Germinal center (tissue), 1 donor: ENCODE data around the gene AP4B1.
"Not testable (repeated sequence)": the region's sequence is repeated elsewhere in the genome, so short reads cannot be mapped to it uniquely, and the experiment has no call there.

Experiments
- DNase-seq: peaks from one replicate; pipeline ENCODE4 v3.0.0; 2012; ENCODE audit warnings: mixed read lengths, low spot score

Gene AP4B1

DNA sequence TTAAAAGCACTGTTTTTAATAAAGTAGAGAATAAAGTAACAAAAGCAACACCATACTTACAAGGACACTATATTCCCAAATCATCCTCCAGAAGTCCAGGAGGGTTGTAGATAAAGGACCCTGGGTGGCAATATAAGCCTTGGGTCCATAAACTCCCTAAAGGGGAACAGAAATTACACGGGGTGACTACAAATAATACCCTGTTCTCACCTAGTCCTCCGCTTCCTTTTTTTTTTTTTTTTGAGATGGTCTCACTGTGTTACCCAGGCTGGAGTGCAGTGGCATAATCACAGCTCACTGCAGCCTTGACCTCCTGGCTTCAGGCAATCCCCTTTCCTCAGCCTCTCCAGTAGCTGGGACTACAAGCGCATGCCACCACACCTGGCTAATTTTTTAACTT is 46.2 kb downstream of the AP4B1 start:
- DNase-seq = no peak

- DNase-seq = no peak
Measured at GRCh38 chr1:113857776-113858175, 46.8 kb downstream of the AP4B1 start.

DNA sequence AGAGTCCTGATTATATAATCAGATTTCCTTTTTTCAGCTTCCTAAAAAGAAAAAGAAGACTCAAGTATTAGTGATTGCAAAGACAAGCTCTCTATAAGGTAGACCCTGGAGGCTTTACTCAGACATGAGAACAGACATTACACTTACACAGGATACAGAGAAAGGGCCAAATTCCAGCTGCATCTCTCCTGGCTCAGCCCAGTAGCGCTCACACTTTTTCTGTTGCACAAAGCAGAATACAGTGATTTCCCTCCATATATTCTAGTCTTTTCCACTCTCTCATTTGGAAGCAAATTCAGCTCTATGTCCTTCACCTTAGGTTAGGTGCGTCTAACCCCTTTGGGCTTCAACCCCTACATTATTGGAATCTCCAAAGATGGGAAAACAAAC is 48.2 kb downstream of the AP4B1 start:
- DNase-seq = no peak

- no peak for DNase-seq
Measured at GRCh38 chr1:113855630-113856400, 48.8 kb downstream of the AP4B1 start.

DNA sequence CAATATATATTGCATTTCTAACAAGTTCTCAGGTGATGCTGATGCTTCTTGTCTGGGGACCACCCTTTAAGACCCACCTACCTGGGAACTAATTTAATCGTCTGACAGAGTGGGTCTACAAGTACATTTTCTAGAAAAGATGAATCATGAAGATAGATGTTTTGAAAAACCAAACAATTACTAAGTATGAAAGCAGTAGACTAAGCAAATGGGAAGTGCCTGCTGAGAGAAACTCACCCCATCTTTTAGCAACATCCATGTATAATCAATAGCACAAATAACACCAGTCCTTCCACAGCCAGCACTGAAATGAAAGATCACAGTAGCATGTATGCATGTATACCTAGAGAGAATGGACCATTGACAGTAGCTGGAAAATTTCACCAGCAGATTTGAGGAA is 50.4 kb downstream of the AP4B1 start:
- DNase-seq = no peak

- not testable (repeated sequence) for DNase-seq
Measured at GRCh38 chr1:113852694-113853093, 51.9 kb downstream of the AP4B1 start.

- no peak for DNase-seq
Measured at GRCh38 chr1:113850127-113850796, 54.3 kb downstream of the AP4B1 start.

DNA sequence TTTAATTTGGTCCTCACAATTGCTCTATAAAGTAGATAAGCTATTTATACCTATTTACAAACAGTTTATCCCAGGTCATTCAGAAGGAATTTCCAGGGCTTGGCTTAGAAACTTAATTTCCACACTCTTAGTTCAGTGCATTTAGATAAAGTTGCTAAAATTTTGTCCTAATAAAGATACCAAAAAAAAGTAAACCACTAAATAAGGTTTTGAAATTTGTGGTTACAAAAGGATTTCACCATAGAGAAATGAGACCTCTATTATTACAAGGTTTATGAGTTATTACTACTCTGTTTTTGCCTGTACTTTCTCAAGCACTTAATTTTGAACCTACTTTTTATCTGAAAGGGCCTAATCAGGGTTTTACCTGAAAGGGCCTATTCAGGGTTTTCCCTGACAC is 55.5 kb downstream of the AP4B1 start:
- no peak for DNase-seq

DNA sequence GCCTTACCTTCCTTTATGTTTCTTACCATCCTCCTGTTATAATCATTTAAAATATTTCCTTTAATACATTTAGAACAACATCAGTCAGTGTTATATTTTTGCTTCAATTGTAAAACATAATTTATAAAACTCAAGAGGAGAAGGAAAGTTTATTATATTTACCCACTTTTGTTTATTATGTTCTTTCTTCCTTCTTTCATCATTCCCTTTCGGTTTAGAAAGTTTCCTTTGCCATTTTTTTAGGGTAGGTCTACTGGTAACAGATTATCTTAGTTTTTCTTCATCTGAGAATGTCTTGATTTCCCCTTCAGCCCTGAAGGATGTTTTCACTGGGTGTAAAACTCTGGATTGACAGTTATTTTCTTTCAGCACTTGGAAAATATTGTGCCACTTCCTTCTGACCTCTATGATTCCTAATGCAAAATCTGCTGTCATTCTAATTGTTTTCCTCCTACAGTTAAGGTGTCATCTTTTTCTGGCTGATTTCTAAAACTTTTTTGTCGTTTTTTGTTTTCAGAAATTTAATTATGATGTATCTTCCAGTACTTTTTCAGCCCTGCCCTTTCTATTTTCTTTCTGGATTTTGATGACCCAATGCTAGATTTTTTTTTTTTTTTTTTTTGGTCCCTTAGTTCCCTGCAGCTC is 58.1 kb downstream of the AP4B1 start:
- DNase-seq = no peak
